GM12874 (cell line): ENCODE measurements around the gene PDGFB.

Experiments used
- CTCF ChIP-seq: IDR thresholded peaks from 2 replicates; pipeline ENCODE4 v1.5.1; 2011; ENCODE audit warnings: low read depth, mild to moderate bottlenecking, control low read depth, low read length, moderate library complexity; ENCODE audit not compliant: insufficient read depth

The PDGFB gene

GRCh38 chr22:39256979-39257378 lies 12.2 kb upstream of the PDGFB start:
- TF ChIP-seq CTCF = no peak

GRCh38 chr22:39256186-39256552 lies 11.4 kb upstream of the PDGFB start:
- TF ChIP-seq CTCF = no peak

- no peak for TF ChIP-seq CTCF
Measured at GRCh38 chr22:39255449-39256185, 10.8 kb upstream of the PDGFB start.

- TF ChIP-seq CTCF = no peak
Measured at GRCh38 chr22:39254789-39255298, 10.1 kb upstream of the PDGFB start.

GRCh38 chr22:39254122-39254521 lies 9.3 kb upstream of the PDGFB start:
- no peak for TF ChIP-seq CTCF

GRCh38 chr22:39253435-39254070 lies 8.8 kb upstream of the PDGFB start:
- TF ChIP-seq CTCF = no peak

- no peak for TF ChIP-seq CTCF
Measured at GRCh38 chr22:39252461-39253434, 8.0 kb upstream of the PDGFB start.
